Measurements from ENCODE around the gene CCL13. TPM values are rescaled to one million over a fixed set of nuclear protein-coding genes. Genes with fewer than 3 reads are reported as not detected.

Gene CCL13
- polyA plus RNA-seq, 1 donor from 2014 or later: not detected

GRCh38 chr17:34375426-34375997 lies 19.2 kb downstream of the CCL13 start:
- no peaks in the 10 kb centered on the region for H3F3A ChIP-seq (ENCODE audit: insufficient read depth, low read length, poor library complexity, severe bottlenecking)
- TF ChIP-seq, protein P1, sequence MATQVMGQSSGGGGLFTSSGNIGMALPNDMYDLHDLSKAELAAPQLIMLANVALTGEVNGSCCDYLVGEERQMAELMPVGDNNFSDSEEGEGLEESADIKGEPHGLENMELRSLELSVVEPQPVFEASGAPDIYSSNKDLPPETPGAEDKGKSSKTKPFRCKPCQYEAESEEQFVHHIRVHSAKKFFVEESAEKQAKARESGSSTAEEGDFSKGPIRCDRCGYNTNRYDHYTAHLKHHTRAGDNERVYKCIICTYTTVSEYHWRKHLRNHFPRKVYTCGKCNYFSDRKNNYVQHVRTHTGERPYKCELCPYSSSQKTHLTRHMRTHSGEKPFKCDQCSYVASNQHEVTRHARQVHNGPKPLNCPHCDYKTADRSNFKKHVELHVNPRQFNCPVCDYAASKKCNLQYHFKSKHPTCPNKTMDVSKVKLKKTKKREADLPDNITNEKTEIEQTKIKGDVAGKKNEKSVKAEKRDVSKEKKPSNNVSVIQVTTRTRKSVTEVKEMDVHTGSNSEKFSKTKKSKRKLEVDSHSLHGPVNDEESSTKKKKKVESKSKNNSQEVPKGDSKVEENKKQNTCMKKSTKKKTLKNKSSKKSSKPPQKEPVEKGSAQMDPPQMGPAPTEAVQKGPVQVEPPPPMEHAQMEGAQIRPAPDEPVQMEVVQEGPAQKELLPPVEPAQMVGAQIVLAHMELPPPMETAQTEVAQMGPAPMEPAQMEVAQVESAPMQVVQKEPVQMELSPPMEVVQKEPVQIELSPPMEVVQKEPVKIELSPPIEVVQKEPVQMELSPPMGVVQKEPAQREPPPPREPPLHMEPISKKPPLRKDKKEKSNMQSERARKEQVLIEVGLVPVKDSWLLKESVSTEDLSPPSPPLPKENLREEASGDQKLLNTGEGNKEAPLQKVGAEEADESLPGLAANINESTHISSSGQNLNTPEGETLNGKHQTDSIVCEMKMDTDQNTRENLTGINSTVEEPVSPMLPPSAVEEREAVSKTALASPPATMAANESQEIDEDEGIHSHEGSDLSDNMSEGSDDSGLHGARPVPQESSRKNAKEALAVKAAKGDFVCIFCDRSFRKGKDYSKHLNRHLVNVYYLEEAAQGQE (IDR thresholded peaks at IDR 0.05; ENCODE audit: borderline replicate concordance): no peak
- TF ChIP-seq EZH2 (IDR thresholded peaks at IDR 0.05; ENCODE audit: borderline replicate concordance, insufficient read depth, low read length, poor library complexity, severe bottlenecking) (no peak), MXI1 (conservative IDR thresholded peaks at IDR 0.05; ENCODE audit: poor library complexity, severe bottlenecking) (no peak), RAD21 (conservative IDR thresholded peaks at IDR 0.05) (no peak), EP300 (conservative IDR thresholded peaks at IDR 0.05; ENCODE audit: poor library complexity, severe bottlenecking) (no peak), SMC3 (conservative IDR thresholded peaks at IDR 0.05; ENCODE audit: poor library complexity) (no peak), POLR2AphosphoS5 (IDR thresholded peaks at IDR 0.05) (no peak), TAF1 (IDR thresholded peaks at IDR 0.05; ENCODE audit: low read depth) (no peak)
- TF ChIP-seq, protein P2, sequence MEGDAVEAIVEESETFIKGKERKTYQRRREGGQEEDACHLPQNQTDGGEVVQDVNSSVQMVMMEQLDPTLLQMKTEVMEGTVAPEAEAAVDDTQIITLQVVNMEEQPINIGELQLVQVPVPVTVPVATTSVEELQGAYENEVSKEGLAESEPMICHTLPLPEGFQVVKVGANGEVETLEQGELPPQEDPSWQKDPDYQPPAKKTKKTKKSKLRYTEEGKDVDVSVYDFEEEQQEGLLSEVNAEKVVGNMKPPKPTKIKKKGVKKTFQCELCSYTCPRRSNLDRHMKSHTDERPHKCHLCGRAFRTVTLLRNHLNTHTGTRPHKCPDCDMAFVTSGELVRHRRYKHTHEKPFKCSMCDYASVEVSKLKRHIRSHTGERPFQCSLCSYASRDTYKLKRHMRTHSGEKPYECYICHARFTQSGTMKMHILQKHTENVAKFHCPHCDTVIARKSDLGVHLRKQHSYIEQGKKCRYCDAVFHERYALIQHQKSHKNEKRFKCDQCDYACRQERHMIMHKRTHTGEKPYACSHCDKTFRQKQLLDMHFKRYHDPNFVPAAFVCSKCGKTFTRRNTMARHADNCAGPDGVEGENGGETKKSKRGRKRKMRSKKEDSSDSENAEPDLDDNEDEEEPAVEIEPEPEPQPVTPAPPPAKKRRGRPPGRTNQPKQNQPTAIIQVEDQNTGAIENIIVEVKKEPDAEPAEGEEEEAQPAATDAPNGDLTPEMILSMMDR (IDR thresholded peaks at IDR 0.05; ENCODE audit: poor library complexity, severe bottlenecking): no peak

GRCh38 chr17:34377078-34377823 lies 21.0 kb downstream of the CCL13 start:
- no peak overlapping the region for H3K27ac ChIP-seq (ENCODE audit: low read length)
- H3K79me2 ChIP-seq (replicated peaks; ENCODE audit: insufficient read depth, low read length): no peaks in the 10 kb centered on the region
- H3K9ac ChIP-seq (ENCODE audit: low read length): no peak overlapping the region
- H3K9me3 ChIP-seq (ENCODE audit: low read length): no peaks in the 10 kb centered on the region
- H3K27me3 ChIP-seq (ENCODE audit: insufficient read depth, low read depth, low read length): no peaks in the 10 kb centered on the region
- no peaks in the 10 kb centered on the region for H3F3A ChIP-seq (ENCODE audit: insufficient read depth, low read length, poor library complexity, severe bottlenecking)
- no peaks in the 10 kb centered on the region for H3K9me2 ChIP-seq (ENCODE audit: insufficient read depth, low read length)
- H3K4me3 ChIP-seq (ENCODE audit: low read length): no peak overlapping the region
- H3K36me3 ChIP-seq (ENCODE audit: insufficient read depth, low read length): no peaks in the 10 kb centered on the region
- H2AFZ ChIP-seq (ENCODE audit: low read depth, low read length): no peak overlapping the region
- H4K20me1 ChIP-seq (ENCODE audit: insufficient read depth): no peaks in the 10 kb centered on the region
- no peak overlapping the region for H3K4me2 ChIP-seq (ENCODE audit: low read length)
- no peak for TF ChIP-seq RAD21 (conservative IDR thresholded peaks at IDR 0.05)
- TF ChIP-seq, protein P2 (IDR thresholded peaks at IDR 0.05; ENCODE audit: poor library complexity, severe bottlenecking): no peak

More at GRCh38 chr17:34375426-34375997, 19.2 kb downstream of the CCL13 start:
- no peaks in the 10 kb centered on the region for H3K9me3 ChIP-seq (ENCODE audit: low read length)
- no peak overlapping the region for H3K27ac ChIP-seq (ENCODE audit: low read length)
- H4K20me1 ChIP-seq (ENCODE audit: insufficient read depth): no peaks in the 10 kb centered on the region
- no peak overlapping the region for H3K4me2 ChIP-seq (ENCODE audit: low read length)
- no peak overlapping the region for H2AFZ ChIP-seq (ENCODE audit: low read depth, low read length)
- no peaks in the 10 kb centered on the region for H3K9me2 ChIP-seq (ENCODE audit: insufficient read depth, low read length)
- H3K79me2 ChIP-seq (replicated peaks; ENCODE audit: insufficient read depth, low read length): no peaks in the 10 kb centered on the region
- no peaks in the 10 kb centered on the region for H3K27me3 ChIP-seq (ENCODE audit: insufficient read depth, low read depth, low read length)
- no peaks in the 10 kb centered on the region for H3K36me3 ChIP-seq (ENCODE audit: insufficient read depth, low read length)
- no peak overlapping the region for H3K4me3 ChIP-seq (ENCODE audit: low read length)
- no peak overlapping the region for H3K9ac ChIP-seq (ENCODE audit: low read length)

Data from neural cell (in vitro differentiated cells).